ENCODE data around the gene ZIC1.

ZIC1 gene

DNA sequence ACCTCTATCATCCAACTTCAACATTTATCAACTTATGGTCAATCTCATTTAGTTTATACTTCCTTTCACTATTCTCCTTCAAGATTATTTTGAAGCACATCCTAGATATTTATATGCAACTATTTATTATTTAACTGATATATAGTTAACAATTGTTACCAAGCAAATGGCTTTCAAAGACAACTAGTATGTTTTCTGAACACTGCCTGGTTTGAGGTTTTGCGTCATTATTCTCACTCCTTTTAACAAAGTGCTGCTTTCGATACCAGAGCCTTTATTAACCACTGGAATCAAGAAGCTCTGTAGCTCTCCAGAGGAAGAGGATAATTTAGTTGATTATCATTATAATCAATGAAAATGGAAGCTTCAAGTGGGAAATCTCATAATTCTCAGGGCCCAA is 19.6 kb downstream of the ZIC1 start:
- Histone ChIP-seq H3K4me3 (ENCODE audit: insufficient read length, low read depth) (no peak overlapping the region), H3K36me3 (ENCODE audit: insufficient read depth, insufficient read length, low read length) (no peaks in the 10 kb centered on the region), H3K9ac (ENCODE audit: insufficient read length, low read depth) (no peak overlapping the region), H3K9me3 (ENCODE audit: insufficient read depth, low read length) (no peaks in the 10 kb centered on the region), H3K27me3 (ENCODE audit: insufficient read depth, insufficient read length) (peaks cover 43% of the 10 kb centered on the region), H3K4me1 (ENCODE audit: insufficient read depth, insufficient read length) (no peaks in the 10 kb centered on the region)
- no peak for DNase-seq (ENCODE audit: low read depth, low spot score)
- TF ChIP-seq YY1 (IDR thresholded peaks at IDR 0.05; ENCODE audit: insufficient read depth, insufficient read length) (no peak), SUZ12 (IDR thresholded peaks at IDR 0.05; ENCODE audit: extremely low read depth, insufficient read depth, insufficient read length) (no peak), ZNF274 (IDR thresholded peaks at IDR 0.05; ENCODE audit: low read depth, low read length) (no peak)

DNA sequence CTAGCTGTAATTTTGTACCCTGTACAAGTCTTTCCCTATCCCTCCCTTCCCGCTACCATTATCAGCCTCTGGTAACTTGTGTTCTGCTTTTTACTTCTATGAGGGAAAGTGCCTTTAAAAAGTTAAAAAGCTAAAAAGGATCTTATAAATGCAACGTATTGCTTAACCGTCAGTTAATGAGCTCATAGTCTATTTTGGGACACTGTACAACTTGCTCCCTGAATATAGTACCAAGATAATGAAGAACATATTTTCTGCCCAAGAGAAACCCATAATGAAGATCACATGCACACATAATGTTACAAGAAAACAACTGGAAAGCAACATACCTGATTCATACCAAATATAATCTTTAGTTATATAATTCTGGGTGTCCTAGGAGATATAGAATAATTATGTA is 22.6 kb downstream of the ZIC1 start:
- H3K9ac ChIP-seq (ENCODE audit: insufficient read length, low read depth): no peak overlapping the region
- no peaks in the 10 kb centered on the region for H3K4me1 ChIP-seq (ENCODE audit: insufficient read depth, insufficient read length)
- peaks cover 13% of the 10 kb centered on the region for H3K27me3 ChIP-seq (ENCODE audit: insufficient read depth, insufficient read length)
- no peak overlapping the region for H3K4me3 ChIP-seq (ENCODE audit: insufficient read length, low read depth)
- H3K9me3 ChIP-seq (ENCODE audit: insufficient read depth, low read length): no peaks in the 10 kb centered on the region
- no peak for DNase-seq (ENCODE audit: low read depth, low spot score)
- no peaks in the 10 kb centered on the region for H3K36me3 ChIP-seq (ENCODE audit: insufficient read depth, insufficient read length, low read length)
- TF ChIP-seq YY1 (IDR thresholded peaks at IDR 0.05; ENCODE audit: insufficient read depth, insufficient read length): no peak
- TF ChIP-seq ZNF274 (IDR thresholded peaks at IDR 0.05; ENCODE audit: low read depth, low read length): no peak
- no peak for TF ChIP-seq SUZ12 (IDR thresholded peaks at IDR 0.05; ENCODE audit: extremely low read depth, insufficient read depth, insufficient read length)

GRCh38 chr3:147447224-147447623 is 38.1 kb downstream of the ZIC1 start:
- no peak for TF ChIP-seq YY1 (IDR thresholded peaks at IDR 0.05; ENCODE audit: insufficient read depth, insufficient read length)
- no peak for TF ChIP-seq ZNF274 (IDR thresholded peaks at IDR 0.05; ENCODE audit: low read depth, low read length)
- no peak for TF ChIP-seq SUZ12 (IDR thresholded peaks at IDR 0.05; ENCODE audit: extremely low read depth, insufficient read depth, insufficient read length)
- H3K4me1 ChIP-seq (ENCODE audit: insufficient read depth, insufficient read length): no peaks in the 10 kb centered on the region
- no peaks in the 10 kb centered on the region for H3K36me3 ChIP-seq (ENCODE audit: insufficient read depth, insufficient read length, low read length)
- H3K27me3 ChIP-seq (ENCODE audit: insufficient read depth, insufficient read length): no peaks in the 10 kb centered on the region
- no peak overlapping the region for H3K4me3 ChIP-seq (ENCODE audit: insufficient read length, low read depth)
- H3K9me3 ChIP-seq (ENCODE audit: insufficient read depth, low read length): no peaks in the 10 kb centered on the region
- H3K9ac ChIP-seq (ENCODE audit: insufficient read length, low read depth): no peak overlapping the region
- no peak for DNase-seq (ENCODE audit: low read depth, low spot score)

GRCh38 chr3:147449669-147450068 is 40.5 kb downstream of the ZIC1 start:
- Histone ChIP-seq H3K9ac (ENCODE audit: insufficient read length, low read depth) (no peak overlapping the region), H3K4me3 (ENCODE audit: insufficient read length, low read depth) (no peak overlapping the region), H3K27me3 (ENCODE audit: insufficient read depth, insufficient read length) (no peaks in the 10 kb centered on the region), H3K4me1 (ENCODE audit: insufficient read depth, insufficient read length) (no peaks in the 10 kb centered on the region), H3K9me3 (ENCODE audit: insufficient read depth, low read length) (no peaks in the 10 kb centered on the region), H3K36me3 (ENCODE audit: insufficient read depth, insufficient read length, low read length) (no peaks in the 10 kb centered on the region)
- no peak for TF ChIP-seq YY1 (IDR thresholded peaks at IDR 0.05; ENCODE audit: insufficient read depth, insufficient read length)
- TF ChIP-seq SUZ12 (IDR thresholded peaks at IDR 0.05; ENCODE audit: extremely low read depth, insufficient read depth, insufficient read length): no peak
- no peak for TF ChIP-seq ZNF274 (IDR thresholded peaks at IDR 0.05; ENCODE audit: low read depth, low read length)
- DNase-seq (ENCODE audit: low read depth, low spot score): no peak

DNA sequence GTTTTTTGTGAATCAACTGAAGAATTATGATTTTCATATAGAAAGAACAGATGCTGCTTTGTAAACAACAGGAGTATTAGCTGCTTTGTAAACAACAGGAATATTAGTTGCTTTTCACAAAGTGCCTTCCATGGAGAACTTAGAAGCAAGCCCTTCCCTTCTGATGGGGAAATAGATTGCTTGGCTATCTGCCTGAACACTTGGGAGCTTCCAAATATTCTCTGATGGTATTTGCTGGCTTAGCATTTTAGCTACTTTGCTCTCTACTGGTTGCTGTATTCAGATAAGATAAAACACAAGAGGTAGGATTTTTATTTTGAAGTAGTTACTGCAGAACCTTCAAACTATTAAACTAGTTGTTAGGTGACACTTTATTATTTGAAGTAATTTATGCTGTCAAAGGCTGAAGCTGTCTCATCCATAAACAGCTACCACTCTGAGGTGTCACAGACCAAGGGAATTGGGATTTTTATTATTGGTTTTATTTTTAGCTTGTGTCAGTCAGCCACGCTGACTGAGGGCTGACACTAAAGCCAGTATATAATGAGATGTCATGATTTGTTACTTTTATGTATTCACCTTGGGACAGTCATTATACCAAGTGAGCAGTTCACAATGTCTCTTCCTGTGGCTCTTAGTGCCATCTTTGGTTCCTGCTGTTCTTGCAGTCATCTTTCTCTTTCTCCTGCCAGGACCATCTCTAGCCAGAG is 50.0 kb downstream of the ZIC1 start:
- no peak overlapping the region for H3K4me3 ChIP-seq (ENCODE audit: insufficient read length, low read depth)
- no peak for DNase-seq (ENCODE audit: low read depth, low spot score)
- H3K27me3 ChIP-seq (ENCODE audit: insufficient read depth, insufficient read length): no peaks in the 10 kb centered on the region
- H3K9me3 ChIP-seq (ENCODE audit: insufficient read depth, low read length): no peaks in the 10 kb centered on the region
- H3K4me1 ChIP-seq (ENCODE audit: insufficient read depth, insufficient read length): no peaks in the 10 kb centered on the region
- TF ChIP-seq ZNF274 (IDR thresholded peaks at IDR 0.05; ENCODE audit: low read depth, low read length) (no peak), SUZ12 (IDR thresholded peaks at IDR 0.05; ENCODE audit: extremely low read depth, insufficient read depth, insufficient read length) (no peak), YY1 (IDR thresholded peaks at IDR 0.05; ENCODE audit: insufficient read depth, insufficient read length) (no peak)
- no peaks in the 10 kb centered on the region for H3K36me3 ChIP-seq (ENCODE audit: insufficient read depth, insufficient read length, low read length)
- H3K9ac ChIP-seq (ENCODE audit: insufficient read length, low read depth): no peak overlapping the region

DNA sequence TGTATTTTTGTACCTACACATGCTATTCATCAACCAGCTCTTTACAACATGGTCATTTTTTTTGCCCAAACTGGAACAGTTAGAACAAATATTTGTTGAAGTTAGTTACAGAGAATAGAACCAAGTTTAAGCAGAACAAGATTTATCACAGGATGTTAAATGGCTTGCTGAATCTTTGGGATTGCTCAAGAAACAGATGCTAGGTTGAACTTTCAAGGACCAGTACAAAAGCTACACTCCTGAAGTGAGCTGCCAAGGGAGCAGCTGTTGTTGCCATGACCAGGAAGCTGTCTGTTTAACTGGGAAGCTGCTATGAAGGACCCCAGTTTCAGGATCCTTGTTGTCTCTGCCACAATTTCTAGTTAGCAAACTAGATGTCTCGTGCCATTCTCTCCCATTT is 53.7 kb downstream of the ZIC1 start:
- Histone ChIP-seq H3K4me1 (ENCODE audit: insufficient read depth, insufficient read length) (no peaks in the 10 kb centered on the region), H3K36me3 (ENCODE audit: insufficient read depth, insufficient read length, low read length) (no peaks in the 10 kb centered on the region), H3K27me3 (ENCODE audit: insufficient read depth, insufficient read length) (no peaks in the 10 kb centered on the region), H3K9me3 (ENCODE audit: insufficient read depth, low read length) (no peaks in the 10 kb centered on the region), H3K9ac (ENCODE audit: insufficient read length, low read depth) (no peak overlapping the region), H3K4me3 (ENCODE audit: insufficient read length, low read depth) (no peak overlapping the region)
- DNase-seq (ENCODE audit: low read depth, low spot score): no peak
- TF ChIP-seq YY1 (IDR thresholded peaks at IDR 0.05; ENCODE audit: insufficient read depth, insufficient read length) (no peak), ZNF274 (IDR thresholded peaks at IDR 0.05; ENCODE audit: low read depth, low read length) (no peak), SUZ12 (IDR thresholded peaks at IDR 0.05; ENCODE audit: extremely low read depth, insufficient read depth, insufficient read length) (no peak)

Data from NT2/D1 (cell line).